ENCODE data around the gene BATF.

Gene BATF

DNA sequence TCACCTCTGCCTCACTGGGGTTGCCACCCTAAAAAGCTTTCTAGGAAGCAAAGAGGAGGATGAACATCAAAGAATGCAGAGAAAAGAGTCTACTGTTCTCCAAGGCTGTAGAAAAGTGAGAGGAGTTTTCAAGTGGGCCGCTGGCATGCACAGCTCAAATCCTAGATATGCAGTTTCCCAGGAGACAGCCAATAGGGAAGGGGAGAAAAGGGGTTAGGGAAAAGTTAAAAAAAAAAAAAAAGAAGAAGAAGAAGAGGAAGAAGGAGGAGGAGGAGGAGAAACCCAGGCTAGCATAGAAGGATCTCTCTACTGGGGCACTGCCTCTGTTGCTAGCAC is 682 bp downstream of the BATF start:
- Mint-ChIP-seq H3K9me3 (no peaks in the 10 kb centered on the region), H3K27ac (no peak overlapping the region), H3K27me3 (ENCODE audit: low read depth) (peaks cover 22% of the 10 kb centered on the region), H3K4me3 (no peak overlapping the region), H3K36me3 (ENCODE audit: low read depth) (no peaks in the 10 kb centered on the region), H3K4me1 (peaks cover 8% of the 10 kb centered on the region)
- TF ChIP-seq, protein P1, sequence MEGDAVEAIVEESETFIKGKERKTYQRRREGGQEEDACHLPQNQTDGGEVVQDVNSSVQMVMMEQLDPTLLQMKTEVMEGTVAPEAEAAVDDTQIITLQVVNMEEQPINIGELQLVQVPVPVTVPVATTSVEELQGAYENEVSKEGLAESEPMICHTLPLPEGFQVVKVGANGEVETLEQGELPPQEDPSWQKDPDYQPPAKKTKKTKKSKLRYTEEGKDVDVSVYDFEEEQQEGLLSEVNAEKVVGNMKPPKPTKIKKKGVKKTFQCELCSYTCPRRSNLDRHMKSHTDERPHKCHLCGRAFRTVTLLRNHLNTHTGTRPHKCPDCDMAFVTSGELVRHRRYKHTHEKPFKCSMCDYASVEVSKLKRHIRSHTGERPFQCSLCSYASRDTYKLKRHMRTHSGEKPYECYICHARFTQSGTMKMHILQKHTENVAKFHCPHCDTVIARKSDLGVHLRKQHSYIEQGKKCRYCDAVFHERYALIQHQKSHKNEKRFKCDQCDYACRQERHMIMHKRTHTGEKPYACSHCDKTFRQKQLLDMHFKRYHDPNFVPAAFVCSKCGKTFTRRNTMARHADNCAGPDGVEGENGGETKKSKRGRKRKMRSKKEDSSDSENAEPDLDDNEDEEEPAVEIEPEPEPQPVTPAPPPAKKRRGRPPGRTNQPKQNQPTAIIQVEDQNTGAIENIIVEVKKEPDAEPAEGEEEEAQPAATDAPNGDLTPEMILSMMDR (IDR thresholded peaks at IDR 0.05; ENCODE audit: unreplicated experiment in 3 of 3) = no peak

DNA sequence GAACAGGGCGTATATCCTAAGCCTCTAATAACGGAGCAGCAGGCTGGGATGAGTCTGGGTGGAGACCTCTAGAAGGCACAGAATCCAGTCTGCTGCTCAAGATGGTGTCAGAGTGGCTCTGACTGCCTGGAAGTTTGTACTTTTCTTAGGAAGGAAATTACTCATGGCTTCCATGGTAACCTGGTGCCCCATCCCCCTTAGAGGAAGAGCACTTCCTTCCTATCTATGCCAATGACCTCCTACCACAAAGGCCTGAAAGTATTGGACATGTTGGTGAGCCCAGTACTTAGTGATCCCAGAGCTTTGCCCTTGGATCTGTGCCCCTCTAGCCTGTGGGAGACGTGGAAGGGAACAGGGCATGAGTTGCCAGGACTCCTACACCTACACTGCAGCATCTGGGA is 1.5 kb downstream of the BATF start:
- no peaks in the 10 kb centered on the region for H3K36me3 Mint-ChIP-seq (ENCODE audit: low read depth)
- no peaks in the 10 kb centered on the region for H3K9me3 Mint-ChIP-seq
- H3K4me1 Mint-ChIP-seq = peaks cover 8% of the 10 kb centered on the region
- H3K27me3 Mint-ChIP-seq (ENCODE audit: low read depth) = peaks cover 22% of the 10 kb centered on the region
- no peak overlapping the region for H3K4me3 Mint-ChIP-seq
- TF ChIP-seq, protein P1 (IDR thresholded peaks at IDR 0.05; ENCODE audit: unreplicated experiment in 3 of 3) = no peak
- no peak overlapping the region for H3K27ac Mint-ChIP-seq

DNA sequence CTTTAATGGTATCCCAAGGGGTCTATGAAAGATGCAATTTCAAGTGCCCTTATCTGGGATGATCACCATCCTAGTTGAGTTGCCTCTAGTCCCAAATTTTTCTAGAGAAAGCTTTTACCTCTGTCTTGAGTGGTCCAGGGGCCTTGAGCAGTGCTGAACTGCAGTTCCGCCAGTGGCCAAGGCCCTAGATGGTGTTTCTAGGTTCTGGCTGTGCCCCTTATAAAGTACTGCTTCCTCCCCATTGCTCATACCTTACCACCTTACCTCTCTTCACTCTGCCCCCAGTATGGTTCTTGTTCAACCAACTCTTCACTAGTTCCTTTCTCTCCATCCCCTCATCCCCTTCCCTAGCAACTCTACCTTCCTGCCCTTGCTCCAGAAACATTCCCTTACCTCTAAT is 3.7 kb downstream of the BATF start:
- H3K27me3 Mint-ChIP-seq (ENCODE audit: low read depth) = peaks cover 17% of the 10 kb centered on the region
- H3K36me3 Mint-ChIP-seq (ENCODE audit: low read depth) = no peaks in the 10 kb centered on the region
- H3K4me3 Mint-ChIP-seq = no peak overlapping the region
- H3K27ac Mint-ChIP-seq = no peak overlapping the region
- peaks cover 8% of the 10 kb centered on the region for H3K4me1 Mint-ChIP-seq
- no peaks in the 10 kb centered on the region for H3K9me3 Mint-ChIP-seq
- TF ChIP-seq, protein P1 (IDR thresholded peaks at IDR 0.05; ENCODE audit: unreplicated experiment in 3 of 3) = no peak

DNA sequence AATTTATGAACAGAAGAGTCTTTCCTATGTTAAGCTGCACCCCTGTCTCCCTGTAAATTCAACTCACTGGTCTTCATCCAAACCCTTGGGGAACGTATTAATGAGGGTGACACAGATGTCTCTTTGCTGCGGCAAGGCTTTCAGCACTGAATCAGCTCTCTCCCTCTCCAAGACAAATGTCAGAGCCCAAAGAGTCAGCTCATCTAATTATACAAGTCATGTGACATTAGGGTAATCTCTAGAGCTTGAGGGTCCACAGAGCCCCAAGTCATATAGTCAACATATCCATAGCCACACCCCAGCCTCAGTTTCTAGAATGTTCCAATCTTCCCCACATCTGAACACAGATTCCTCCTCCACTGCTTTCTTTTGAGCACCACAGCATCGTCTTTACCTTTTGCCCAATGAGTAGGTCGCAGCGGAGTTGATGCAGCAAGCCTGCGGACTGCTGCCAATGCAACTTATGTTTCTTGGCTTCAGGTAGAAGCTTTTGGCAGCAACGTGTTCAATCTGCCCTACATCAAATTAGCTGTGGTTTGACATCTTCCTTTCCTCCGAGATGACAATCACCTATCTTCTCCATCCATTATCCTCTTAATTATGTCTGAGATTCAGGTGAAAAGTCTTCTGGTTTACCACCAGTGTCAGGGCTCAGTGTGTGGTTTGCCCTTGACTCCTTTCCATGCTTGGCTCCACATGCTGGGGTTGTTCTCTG is 5.3 kb downstream of the BATF start:
- TF ChIP-seq, protein P1 (IDR thresholded peaks at IDR 0.05; ENCODE audit: unreplicated experiment in 3 of 3) = no peak
- Mint-ChIP-seq H3K27ac (no peak overlapping the region), H3K27me3 (ENCODE audit: low read depth) (peaks cover 3% of the 10 kb centered on the region), H3K36me3 (ENCODE audit: low read depth) (no peaks in the 10 kb centered on the region), H3K4me1 (no peaks in the 10 kb centered on the region), H3K4me3 (no peak overlapping the region), H3K9me3 (no peaks in the 10 kb centered on the region)

DNA sequence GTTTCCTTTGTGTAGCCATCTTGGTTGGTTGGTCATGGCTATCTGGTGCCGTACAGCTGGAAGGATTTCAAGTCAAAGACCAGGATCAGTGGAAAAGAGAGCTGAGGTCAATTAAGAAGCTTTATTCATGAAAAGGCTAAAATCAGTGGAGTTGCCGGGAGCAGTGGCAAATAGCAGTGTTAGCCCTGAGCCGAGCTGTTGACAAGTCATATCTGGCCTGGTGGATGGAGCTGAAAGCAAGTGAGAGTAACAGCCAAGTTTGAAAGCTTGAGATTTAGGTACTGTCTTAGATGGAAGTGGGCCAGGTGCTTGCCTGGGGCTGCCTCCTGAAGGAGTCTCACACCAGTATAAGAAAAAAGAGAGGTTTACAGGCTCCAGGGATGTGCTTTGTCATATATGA is 9.0 kb downstream of the BATF start:
- Mint-ChIP-seq H3K36me3 (ENCODE audit: low read depth) (no peaks in the 10 kb centered on the region), H3K27ac (no peak overlapping the region), H3K27me3 (ENCODE audit: low read depth) (peaks cover 3% of the 10 kb centered on the region), H3K9me3 (no peaks in the 10 kb centered on the region), H3K4me3 (no peak overlapping the region), H3K4me1 (no peaks in the 10 kb centered on the region)
- TF ChIP-seq, protein P1 (IDR thresholded peaks at IDR 0.05; ENCODE audit: unreplicated experiment in 3 of 3) = no peak

DNA sequence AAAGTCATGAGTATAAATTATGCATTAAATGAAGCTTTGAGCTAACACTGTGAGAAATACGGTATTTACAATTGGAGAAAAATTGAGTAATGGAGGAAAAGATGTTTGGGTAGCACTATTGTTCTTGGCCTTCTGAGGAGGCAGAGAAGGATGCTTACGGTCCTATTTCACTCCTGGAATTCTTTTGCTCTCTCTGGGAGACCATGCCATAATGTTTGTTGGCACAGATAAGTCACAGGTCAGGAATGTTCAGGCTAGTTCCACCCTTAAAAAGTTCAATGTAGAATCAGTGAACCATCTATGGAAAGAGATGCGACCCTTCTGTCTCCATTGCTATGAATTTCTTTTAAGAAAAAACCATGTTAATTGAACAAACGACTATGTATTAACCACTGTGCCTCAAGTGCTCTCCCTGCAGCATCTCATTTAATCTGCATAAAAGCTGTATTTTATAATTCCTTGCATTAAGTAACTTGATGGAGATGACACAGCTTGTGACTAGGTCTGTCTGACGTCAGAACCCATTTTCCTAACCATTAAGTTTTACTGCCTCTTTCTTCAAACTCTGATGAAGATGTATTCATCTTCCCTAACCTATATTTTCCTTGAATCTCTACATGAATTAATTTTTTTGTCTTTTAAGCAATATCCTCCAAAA is 9.5 kb downstream of the BATF start:
- Mint-ChIP-seq H3K27me3 (ENCODE audit: low read depth) (peaks cover 3% of the 10 kb centered on the region), H3K4me1 (no peaks in the 10 kb centered on the region), H3K27ac (no peak overlapping the region), H3K4me3 (no peak overlapping the region), H3K9me3 (no peaks in the 10 kb centered on the region), H3K36me3 (ENCODE audit: low read depth) (no peaks in the 10 kb centered on the region)
- TF ChIP-seq, protein P1 (IDR thresholded peaks at IDR 0.05; ENCODE audit: unreplicated experiment in 3 of 3) = no peak

Measured in nephron (organoid).